Measurements from ENCODE around the gene DHX29.

DHX29 gene

DNA sequence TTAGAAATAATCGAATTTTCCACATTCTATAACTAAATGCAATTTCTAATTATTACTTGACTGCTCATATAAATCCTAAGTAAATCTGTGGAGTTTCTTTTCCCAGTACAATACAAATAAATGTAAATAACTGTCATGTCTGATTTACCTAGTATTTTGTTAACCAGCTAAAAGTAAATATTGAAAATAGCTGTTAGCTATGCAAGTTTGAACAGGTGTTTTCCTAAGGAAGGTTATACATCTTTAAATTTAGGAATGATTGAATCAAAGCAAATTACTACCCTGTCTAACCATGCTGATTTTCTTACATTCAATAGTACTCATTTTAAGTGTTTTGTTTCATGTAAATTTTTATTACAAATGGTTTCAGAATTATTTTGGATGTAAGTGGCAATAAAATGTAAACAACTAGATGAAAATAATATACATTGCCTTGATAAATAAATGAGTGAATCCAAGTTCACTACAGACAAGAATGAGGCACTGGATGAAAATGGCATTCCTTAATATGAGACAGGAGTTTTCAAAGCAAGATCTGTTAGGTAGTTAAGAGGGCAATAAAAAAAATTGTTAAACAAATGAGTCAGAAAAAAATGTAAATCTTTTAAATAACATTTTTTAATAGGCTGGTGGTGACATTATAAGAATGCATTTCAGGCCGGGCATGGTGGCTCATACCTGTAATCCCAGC lies 96.2 kb downstream of the DHX29 start:
- DNase-seq (ENCODE audit: low read depth in 1 of 2, low spot score in 1 of 2) = no peak

All from stimulated activated CD4-positive, alpha-beta T cell treated with anti-CD3 and anti-CD28 coated beads, Interleukin-15, amount 100 ng/mL, for 1 hour (primary cell).